ENCODE data around the gene RPL26.

RPL26 gene

DNA sequence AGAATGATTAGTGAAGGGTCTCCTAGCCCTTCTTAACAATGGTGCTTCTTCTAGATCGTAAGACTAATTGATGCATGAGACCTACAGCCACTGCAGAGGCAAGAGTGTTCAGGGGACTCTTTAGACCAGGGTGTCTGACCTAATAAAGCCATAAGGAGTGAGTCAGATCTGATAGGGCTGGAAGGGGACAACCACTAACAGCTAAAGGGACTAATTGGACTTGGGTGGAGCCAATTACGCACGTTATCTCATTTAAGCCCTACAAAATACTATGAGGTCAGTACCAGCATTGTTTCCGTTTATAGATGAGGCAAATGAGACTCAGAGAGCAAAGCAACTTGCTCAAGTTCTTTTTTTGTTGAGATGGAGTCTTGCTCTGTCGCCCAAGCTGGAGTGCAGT lies 29.1 kb upstream of the RPL26 start:
- TF ChIP-seq, protein P1, sequence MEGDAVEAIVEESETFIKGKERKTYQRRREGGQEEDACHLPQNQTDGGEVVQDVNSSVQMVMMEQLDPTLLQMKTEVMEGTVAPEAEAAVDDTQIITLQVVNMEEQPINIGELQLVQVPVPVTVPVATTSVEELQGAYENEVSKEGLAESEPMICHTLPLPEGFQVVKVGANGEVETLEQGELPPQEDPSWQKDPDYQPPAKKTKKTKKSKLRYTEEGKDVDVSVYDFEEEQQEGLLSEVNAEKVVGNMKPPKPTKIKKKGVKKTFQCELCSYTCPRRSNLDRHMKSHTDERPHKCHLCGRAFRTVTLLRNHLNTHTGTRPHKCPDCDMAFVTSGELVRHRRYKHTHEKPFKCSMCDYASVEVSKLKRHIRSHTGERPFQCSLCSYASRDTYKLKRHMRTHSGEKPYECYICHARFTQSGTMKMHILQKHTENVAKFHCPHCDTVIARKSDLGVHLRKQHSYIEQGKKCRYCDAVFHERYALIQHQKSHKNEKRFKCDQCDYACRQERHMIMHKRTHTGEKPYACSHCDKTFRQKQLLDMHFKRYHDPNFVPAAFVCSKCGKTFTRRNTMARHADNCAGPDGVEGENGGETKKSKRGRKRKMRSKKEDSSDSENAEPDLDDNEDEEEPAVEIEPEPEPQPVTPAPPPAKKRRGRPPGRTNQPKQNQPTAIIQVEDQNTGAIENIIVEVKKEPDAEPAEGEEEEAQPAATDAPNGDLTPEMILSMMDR (IDR thresholded peaks at IDR 0.05; ENCODE audit: unreplicated experiment in 3 of 3) = no peak
- H3K36me3 Mint-ChIP-seq (ENCODE audit: low read depth) = no peaks in the 10 kb centered on the region

DNA sequence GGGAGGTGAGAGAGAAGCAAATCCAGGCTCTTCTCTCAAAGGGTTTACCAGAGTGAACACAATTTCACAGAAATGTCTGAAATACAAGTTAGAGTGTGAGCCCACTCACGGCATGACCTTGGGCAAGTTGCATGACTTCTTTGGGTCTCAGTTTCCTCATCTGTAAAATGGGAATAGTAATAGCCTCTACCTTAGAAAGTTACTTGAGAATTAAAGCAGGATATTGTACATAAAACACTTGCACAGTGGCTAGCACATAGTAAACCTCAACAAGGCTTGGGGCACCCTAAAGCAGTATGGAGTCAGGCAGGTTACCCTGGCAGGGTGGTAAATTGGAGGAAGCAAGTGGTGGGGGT lies 27.9 kb upstream of the RPL26 start:
- Mint-ChIP-seq H3K4me3 (no peak overlapping the region), H3K4me1 (no peaks in the 10 kb centered on the region), H3K9me3 (no peaks in the 10 kb centered on the region), H3K27ac (no peak overlapping the region), H3K36me3 (ENCODE audit: low read depth) (no peaks in the 10 kb centered on the region), H3K27me3 (ENCODE audit: low read depth) (peaks cover 18% of the 10 kb centered on the region)
- TF ChIP-seq, protein P1 (IDR thresholded peaks at IDR 0.05; ENCODE audit: unreplicated experiment in 3 of 3) = no peak

More for the DNA sequence above, 29.1 kb upstream of the RPL26 start:
- no peak overlapping the region for H3K27ac Mint-ChIP-seq
- H3K9me3 Mint-ChIP-seq = no peaks in the 10 kb centered on the region
- peaks cover 28% of the 10 kb centered on the region for H3K27me3 Mint-ChIP-seq (ENCODE audit: low read depth)
- no peak overlapping the region for H3K4me3 Mint-ChIP-seq
- no peaks in the 10 kb centered on the region for H3K4me1 Mint-ChIP-seq

DNA sequence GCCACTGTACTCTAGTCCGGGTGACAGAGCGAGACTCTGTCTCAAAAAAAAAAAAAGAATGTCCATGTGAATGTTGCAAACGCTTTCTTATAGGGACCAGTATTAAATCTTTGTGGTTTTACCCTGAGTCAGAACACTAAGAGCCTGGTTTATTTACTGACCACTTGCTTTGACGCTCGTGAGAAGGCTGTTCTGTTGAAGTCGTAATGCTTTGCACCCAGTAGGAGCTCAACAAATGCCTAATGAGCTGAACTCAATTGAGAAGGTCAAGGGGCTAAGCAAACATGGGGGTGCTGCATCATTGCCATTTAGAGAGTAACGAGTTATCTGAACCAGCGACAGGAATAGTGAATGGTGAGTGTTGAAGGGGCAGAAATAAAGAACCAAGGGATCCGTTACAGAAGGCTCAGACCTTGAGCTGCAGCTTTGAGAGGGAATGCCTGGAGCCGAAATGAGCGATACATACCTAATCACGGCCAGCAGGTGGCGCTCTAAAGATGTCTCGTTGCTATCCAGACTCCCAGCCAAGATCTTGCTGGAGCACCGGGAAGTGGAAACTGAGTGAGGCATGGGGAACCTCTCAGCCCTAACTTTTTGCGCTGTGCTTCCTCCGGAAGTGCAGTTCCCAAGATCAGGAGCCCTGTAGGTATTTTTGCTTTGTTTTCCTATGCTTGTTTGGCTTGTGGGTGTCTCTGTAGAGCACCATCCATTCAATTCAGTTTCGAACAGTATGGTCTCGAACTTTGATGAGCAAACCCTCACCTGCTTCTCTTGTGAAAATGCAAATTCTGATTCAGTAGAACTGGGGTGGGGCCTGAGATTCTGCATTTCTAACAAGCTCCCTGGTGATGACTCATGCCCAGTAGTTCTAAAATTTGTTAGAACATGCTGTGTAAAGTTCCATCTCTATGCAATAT lies 27.2 kb upstream of the RPL26 start:
- Mint-ChIP-seq H3K36me3 (ENCODE audit: low read depth) (no peaks in the 10 kb centered on the region), H3K27ac (no peak overlapping the region), H3K9me3 (no peaks in the 10 kb centered on the region), H3K4me1 (no peaks in the 10 kb centered on the region), H3K27me3 (ENCODE audit: low read depth) (peaks cover 16% of the 10 kb centered on the region), H3K4me3 (no peak overlapping the region)
- TF ChIP-seq, protein P1 (IDR thresholded peaks at IDR 0.05; ENCODE audit: unreplicated experiment in 3 of 3) = peak; percentile 79 to 85 (median 82)

DNA sequence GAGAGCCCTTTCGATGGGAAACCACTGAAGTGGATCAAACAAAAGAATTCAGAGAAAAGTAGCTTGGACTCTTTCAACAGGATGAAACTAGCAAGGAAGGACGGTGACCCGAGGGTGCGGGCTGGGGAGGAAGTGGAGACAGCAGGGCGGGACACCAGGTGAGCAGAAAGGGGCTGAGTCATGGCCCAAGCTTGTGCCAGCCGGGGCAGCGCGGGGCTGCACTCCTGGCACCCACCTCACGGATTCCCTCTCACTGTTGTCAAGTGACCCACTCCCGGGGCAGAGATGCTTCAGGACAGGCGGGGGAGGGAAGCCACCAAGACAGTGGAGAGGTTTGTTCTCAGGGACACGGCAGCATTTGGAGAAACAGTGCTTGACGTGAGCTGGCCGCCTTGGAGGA lies 25.4 kb upstream of the RPL26 start:
- Mint-ChIP-seq H3K4me1 (no peaks in the 10 kb centered on the region), H3K27ac (peak overlapping the region in 1 of 3 experiments; percentile 53), H3K4me3 (no peak overlapping the region), H3K36me3 (ENCODE audit: low read depth) (no peaks in the 10 kb centered on the region), H3K9me3 (no peaks in the 10 kb centered on the region), H3K27me3 (ENCODE audit: low read depth) (peaks cover 12% of the 10 kb centered on the region)
- TF ChIP-seq, protein P1 (IDR thresholded peaks at IDR 0.05; ENCODE audit: unreplicated experiment in 3 of 3) = no peak

DNA sequence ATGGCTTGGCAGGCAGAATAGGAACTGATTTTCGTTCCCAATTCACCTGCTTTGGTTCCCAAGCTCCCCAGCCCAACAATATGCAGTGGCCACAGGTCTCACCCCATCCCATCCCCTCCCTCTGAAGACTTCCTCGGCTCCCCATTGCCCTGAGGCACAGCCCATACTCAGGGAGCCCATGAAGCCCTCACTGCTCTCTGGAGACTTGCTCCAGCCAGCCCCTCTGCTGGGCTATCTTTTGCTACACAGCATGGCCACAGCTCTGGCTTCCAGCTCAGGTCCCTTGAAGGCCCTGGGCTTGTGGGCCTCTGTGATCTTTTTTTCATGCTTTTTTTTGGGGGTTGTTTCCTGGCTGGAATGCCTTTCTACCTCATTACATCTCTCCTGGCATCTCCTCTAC lies 23.2 kb upstream of the RPL26 start:
- Mint-ChIP-seq H3K4me3 (no peak overlapping the region), H3K27ac (no peak overlapping the region), H3K36me3 (ENCODE audit: low read depth) (no peaks in the 10 kb centered on the region), H3K4me1 (no peaks in the 10 kb centered on the region), H3K27me3 (ENCODE audit: low read depth) (peaks cover 19% of the 10 kb centered on the region), H3K9me3 (no peaks in the 10 kb centered on the region)
- TF ChIP-seq, protein P1 (IDR thresholded peaks at IDR 0.05; ENCODE audit: unreplicated experiment in 3 of 3) = no peak

Measured in nephron (organoid).